Fibroblast of lung (primary cell): Measurements from ENCODE around the gene DHRS12.

ENCODE experiments used
- CTCF ChIP-seq, 2 donors: IDR thresholded peaks in 1 of 2; conservative IDR thresholded peaks in 1 of 2; 1 replicate in 1 of 2; 2 replicates in 1 of 2; pipeline ENCODE4 v1.5.1; 2011 to 2012; ENCODE audit warnings: low read length in 2 of 2, control low read depth in 1 of 2, inconsistent platforms in 1 of 2, low read depth in 1 of 2, mild to moderate bottlenecking in 1 of 2
- EZH2 ChIP-seq: IDR thresholded peaks from 2 replicates; pipeline ENCODE4 v1.5.1; 2012; ENCODE audit warnings: low read length, control low read depth, mild to moderate bottlenecking; ENCODE audit errors: missing control alignments

GRCh38 chr13:51747438-51748434 is 56.2 kb downstream of the DHRS12 start:
- TF ChIP-seq CTCF (conservative IDR thresholded peaks at IDR 0.05 in 1 of 2, IDR thresholded peaks at IDR 0.05 in 1 of 2; ENCODE audit: low read depth in 1 of 2, low read length in 2 of 2) (no peak), EZH2 (no peak)
